Omental fat pad (tissue), 4 donors: ENCODE data around the gene NRF1. TPM values are rescaled to one million over a fixed set of nuclear protein-coding genes. Genes with fewer than 3 reads are reported as not detected.

Experiments used
- ATAC-seq: fragments of 150-250 bp; one replicate; pipeline ENCODE4 v1.9.1; 2016; ENCODE audit warnings: mild to moderate bottlenecking, moderate library complexity; ENCODE audit not compliant: low FRiP score
- DNase-seq: peaks from one replicate; pipeline ENCODE4 v3.0.0-alpha.2; 2019; ENCODE audit warnings: low spot score
- total RNA-seq, 4 donors: library from RNA; depleted of rRNA; stranded (reverse); fragments of >200 nt; gene quantifications; one replicate each; pipeline ENCODE4 v1.1.0, GENCODE V29; 2016
- TF ChIP-seq, protein P1 (sequence below), 3 donors: fragments of 450-650 bp; IDR thresholded peaks; one replicate each; pipeline ENCODE4 v1.5.1; 2016 to 2017; ENCODE audit warnings: antibody characterized with exemption in 3 of 3, mild to moderate bottlenecking in 3 of 3, moderate library complexity in 2 of 3

The NRF1 gene
- total RNA-seq, 4 donors from 2014 or later = 11.7 to 32.3 (median 16.6) TPM

DNA sequence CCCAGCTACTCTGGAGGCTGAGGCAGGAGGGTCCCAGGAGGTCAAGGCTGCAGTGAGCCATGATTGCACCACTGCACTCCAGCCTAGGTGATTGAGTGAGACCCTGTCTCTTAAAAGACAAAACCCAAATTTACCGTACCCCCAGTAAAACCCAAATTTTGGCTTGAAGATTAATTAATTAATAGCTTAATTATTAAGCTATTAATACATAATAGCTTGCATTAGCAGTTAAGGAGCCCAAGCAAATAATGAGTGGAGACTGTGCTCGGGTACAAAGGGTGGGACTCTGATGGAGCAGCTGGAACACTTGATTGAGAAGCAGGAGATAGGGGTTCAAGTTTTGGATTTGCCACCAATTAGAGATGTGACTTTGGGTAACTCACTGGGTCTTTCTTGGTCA, 28.9 kb downstream of the NRF1 start:
- DNase-seq = no peak
- no peak for ATAC-seq
- TF ChIP-seq, protein P1, sequence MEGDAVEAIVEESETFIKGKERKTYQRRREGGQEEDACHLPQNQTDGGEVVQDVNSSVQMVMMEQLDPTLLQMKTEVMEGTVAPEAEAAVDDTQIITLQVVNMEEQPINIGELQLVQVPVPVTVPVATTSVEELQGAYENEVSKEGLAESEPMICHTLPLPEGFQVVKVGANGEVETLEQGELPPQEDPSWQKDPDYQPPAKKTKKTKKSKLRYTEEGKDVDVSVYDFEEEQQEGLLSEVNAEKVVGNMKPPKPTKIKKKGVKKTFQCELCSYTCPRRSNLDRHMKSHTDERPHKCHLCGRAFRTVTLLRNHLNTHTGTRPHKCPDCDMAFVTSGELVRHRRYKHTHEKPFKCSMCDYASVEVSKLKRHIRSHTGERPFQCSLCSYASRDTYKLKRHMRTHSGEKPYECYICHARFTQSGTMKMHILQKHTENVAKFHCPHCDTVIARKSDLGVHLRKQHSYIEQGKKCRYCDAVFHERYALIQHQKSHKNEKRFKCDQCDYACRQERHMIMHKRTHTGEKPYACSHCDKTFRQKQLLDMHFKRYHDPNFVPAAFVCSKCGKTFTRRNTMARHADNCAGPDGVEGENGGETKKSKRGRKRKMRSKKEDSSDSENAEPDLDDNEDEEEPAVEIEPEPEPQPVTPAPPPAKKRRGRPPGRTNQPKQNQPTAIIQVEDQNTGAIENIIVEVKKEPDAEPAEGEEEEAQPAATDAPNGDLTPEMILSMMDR (IDR thresholded peaks at IDR 0.05) = no peak

DNA sequence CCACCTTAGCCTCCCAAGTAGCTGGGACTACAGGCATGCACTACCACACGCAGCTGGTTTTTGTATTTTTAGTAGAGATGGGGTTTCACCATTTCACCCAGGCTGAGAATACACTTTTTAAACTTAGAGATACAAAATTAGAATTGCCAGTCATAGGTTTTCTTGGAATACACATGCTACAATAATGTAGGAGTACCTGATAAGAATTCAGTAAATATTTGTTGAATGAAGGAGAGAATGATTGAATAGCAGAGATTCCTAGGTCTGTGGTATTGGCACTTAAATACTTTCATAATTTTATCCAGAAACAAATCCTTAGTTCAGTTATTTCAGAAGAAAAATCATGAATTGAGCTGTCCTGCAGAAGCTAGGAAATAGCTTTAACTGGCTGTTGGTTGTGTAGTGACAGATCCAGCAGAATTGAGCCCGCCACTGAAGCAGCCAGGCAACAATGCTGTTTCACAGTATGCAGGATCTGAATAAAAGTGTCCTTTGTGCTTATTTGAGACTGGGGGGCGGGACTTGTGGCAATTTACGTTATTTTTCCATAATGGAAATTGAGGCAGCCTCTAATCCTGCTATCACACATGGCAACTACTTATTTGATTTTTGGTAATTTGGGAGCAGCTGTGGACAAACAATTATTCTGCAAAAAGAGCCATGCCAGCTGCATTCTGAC, 31.5 kb downstream of the NRF1 start:
- no peak for ATAC-seq
- TF ChIP-seq, protein P1 (IDR thresholded peaks at IDR 0.05) = no peak

DNA sequence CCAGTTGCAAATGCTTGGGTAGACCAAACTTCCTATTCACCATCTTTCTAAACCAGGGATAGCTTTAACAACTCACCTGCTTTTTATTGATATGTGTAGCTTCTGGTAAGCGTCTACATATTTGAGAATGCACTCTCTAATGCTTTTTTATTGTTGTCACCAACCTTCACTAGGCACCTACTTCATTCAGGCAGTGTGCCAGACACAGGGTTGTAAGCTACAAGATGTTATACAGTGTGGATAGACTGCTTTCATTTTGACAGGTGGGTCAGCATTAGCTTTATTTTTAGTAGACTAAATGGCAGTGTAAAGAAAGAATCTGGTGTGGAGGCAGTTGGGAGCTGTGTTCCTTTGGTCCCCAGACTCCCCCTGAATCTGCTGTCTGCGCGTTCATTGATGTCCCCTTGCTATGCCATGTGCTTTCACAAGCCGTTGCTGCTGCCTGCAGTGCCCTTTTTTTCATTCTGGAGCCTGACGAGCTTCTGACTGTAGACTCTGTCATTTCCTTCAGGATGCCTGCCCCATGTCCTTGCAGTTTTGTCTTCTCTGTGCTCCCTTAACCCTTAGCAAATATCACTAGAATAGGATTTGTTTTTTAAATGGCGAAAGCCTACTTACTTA, 32.1 kb downstream of the NRF1 start:
- ATAC-seq = no peak
- DNase-seq = no peak
- TF ChIP-seq, protein P1 (IDR thresholded peaks at IDR 0.05) = no peak

More for the DNA sequence above, 31.5 kb downstream of the NRF1 start:
- DNase-seq = no peak

DNA sequence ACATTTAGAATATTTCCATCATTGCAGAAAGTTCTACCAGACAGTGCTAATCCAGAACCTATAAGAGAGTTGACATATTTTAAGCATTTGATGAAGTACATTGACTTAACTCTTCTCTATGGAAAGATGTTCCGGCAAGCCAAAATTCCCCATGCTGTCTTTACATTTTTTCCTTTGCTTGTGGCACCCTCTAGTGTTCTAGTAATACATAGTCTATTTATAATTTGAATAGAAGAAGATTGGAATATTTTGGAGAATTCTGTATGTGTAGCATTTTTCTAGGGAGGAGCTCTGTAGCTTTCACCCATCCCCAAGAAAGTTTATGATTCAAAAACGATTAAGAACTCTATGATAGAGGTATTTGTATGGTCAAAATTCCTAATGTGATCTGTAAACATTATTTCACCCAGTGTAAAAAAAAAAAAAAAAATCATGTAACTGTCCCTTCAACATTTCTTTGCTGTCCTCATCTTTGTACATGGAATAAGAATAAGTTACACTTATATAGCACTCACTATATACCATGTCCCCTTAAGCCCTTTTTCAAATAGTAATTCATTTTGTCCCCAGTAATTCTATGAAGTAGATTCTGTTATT, 33.2 kb downstream of the NRF1 start:
- no peak for ATAC-seq
- TF ChIP-seq, protein P1 (IDR thresholded peaks at IDR 0.05) = no peak
- no peak for DNase-seq

DNA sequence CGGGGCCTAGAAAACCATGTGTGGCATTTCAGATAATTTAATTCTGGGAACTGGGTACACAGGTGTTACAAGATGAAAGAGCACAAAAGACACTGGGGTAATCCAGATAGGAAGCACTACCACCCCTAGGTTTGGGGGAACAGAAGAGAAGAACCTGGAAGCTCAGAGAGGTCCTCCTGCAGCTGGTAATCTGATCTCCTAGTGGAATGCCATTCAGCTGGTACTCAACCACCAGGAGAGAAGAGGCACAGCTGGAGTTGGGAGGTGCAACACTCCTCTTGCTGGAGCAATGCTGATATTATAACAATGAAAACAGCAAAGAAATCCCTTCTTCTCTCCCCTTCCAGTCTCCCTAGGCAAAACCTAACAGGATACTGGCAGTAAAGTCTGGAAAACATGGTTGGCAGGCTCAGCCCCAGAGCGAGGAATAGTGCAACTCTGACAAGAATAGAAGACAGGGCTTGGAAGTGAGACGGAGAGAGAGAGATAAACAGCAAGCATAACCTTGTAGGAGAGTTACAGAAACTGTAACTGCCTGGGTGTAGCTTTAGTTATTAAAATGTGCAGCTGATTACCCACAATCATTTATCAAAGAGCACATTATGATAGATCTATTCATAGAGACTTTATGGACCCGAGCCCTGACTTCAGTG, 35.0 kb downstream of the NRF1 start:
- DNase-seq (no peak), ATAC-seq (no peak)
- TF ChIP-seq, protein P1 (IDR thresholded peaks at IDR 0.05) = no peak

DNA sequence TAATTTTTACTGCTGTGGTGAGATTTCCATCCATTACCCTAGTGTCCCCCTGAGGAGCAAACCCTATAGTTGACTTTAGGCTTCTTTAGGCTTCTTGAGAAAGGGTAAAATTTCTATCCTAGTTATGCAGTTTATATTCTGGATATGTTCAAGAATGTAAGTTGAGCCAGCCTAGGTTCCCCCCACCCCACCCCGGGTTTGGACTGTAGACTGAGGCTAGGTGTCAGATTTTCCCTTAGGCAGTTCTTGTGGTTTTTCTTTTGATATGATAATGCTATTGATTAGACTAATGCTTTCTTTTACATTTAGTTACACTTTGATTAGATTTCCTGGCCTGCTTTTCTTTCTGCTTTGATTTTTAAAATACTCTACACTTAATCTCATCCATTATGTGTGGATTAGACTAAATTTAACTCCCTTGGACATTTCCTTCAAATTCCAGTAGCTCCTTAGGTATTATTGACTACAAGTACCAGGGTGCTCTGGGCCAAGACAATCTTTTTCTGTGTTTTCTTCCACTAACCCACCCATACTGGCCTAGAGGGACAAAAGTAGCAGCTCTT, 37.7 kb downstream of the NRF1 start:
- ATAC-seq (no peak), DNase-seq (no peak)
- TF ChIP-seq, protein P1 (IDR thresholded peaks at IDR 0.05) = no peak
